K562 (cell line): ENCODE results near the gene RREB1. TPM values are rescaled to one million over a fixed set of nuclear protein-coding genes. Genes with fewer than 3 reads are reported as not detected.

Source experiments
- ARID3A ChIP-seq: IDR thresholded peaks from 2 replicates; pipeline ENCODE4 v1.6.1; 2012; ENCODE audit warnings: low read depth, low read length, improper control_type of control experiment, borderline replicate concordance
- CCNT2 ChIP-seq: IDR thresholded peaks from 2 replicates; pipeline ENCODE4 v1.6.1; 2011; ENCODE audit warnings: borderline replicate concordance, low read depth, mild to moderate bottlenecking, moderate library complexity, mixed read lengths, low read length; ENCODE audit not compliant: insufficient read length; ENCODE audit errors: extremely low read depth
- CSDE1 ChIP-seq, 2 experiments: fragments of 450-650 bp; IDR thresholded peaks; 2 replicates each; pipeline ENCODE4 v1.6.1; 2016; ENCODE audit warnings: mild to moderate bottlenecking in 1 of 2
- CTCF ChIP-seq, 3 experiments: IDR thresholded peaks in 2 of 3; conservative IDR thresholded peaks in 1 of 3; 2 replicates each; pipeline ENCODE4 v1.5.1; 2011 to 2012; ENCODE audit warnings: low read length in 3 of 3, mild to moderate bottlenecking in 3 of 3, control low read depth in 2 of 3, improper control_type of control experiment in 1 of 3, inconsistent platforms in 1 of 3, low read depth in 1 of 3, mixed read lengths in 1 of 3, moderate library complexity in 1 of 3; ENCODE audit not compliant: insufficient read depth in 2 of 3
- E2F6 ChIP-seq, 2 experiments: IDR thresholded peaks; 2 replicates each; pipeline ENCODE4 v1.6.1; 2011; ENCODE audit warnings: borderline replicate concordance in 1 of 2, control low read depth in 1 of 2, low read depth in 1 of 2, low read length in 1 of 2, mild to moderate bottlenecking in 1 of 2, mixed read lengths in 1 of 2, moderate library complexity in 1 of 2; ENCODE audit not compliant: insufficient read depth in 1 of 2, insufficient read length in 1 of 2, poor library complexity in 1 of 2, severe bottlenecking in 1 of 2; ENCODE audit errors: extremely low read depth in 1 of 2
- ERF ChIP-seq: fragments of 450-650 bp; formaldehyde crosslinking; IDR thresholded peaks from 2 replicates; pipeline ENCODE4 v1.4.0; 2020; ENCODE audit warnings: mild to moderate bottlenecking, mixed read lengths
- ID3 ChIP-seq, 2 experiments: fragments of 250-450 bp in 1 of 2; fragments of 450-650 bp in 1 of 2; sonication (Bioruptor Pico) in 1 of 2; IDR thresholded peaks; 2 replicates each; pipeline versions ENCODE4 v1.6.1 to v1.8.0; 2016 to 2021; ENCODE audit warnings: mild to moderate bottlenecking in 2 of 2, moderate library complexity in 2 of 2, missing compliant biosample characterization in 1 of 2, missing genetic modification characterization in 1 of 2
- KLF13 ChIP-seq: fragments of 450-650 bp; IDR thresholded peaks from 2 replicates; pipeline ENCODE4 v1.6.1; 2016; ENCODE audit warnings: missing genetic modification characterization, low read depth, mild to moderate bottlenecking, missing compliant biosample characterization, moderate library complexity, borderline replicate concordance
- MLLT1 ChIP-seq, 2 experiments: fragments of 450-650 bp; IDR thresholded peaks; 2 replicates each; pipeline ENCODE4 v1.6.1; 2016
- ZFP1 ChIP-seq: fragments of 450-650 bp; formaldehyde crosslinking; IDR thresholded peaks from 2 replicates; pipeline ENCODE4 v1.4.0; 2020; ENCODE audit warnings: mild to moderate bottlenecking, mixed read lengths
- ZNF311 ChIP-seq: fragments of 250-450 bp; sonication (Bioruptor Pico); IDR thresholded peaks from 2 replicates; pipeline ENCODE4 v1.4.0; 2020; ENCODE audit warnings: mild to moderate bottlenecking, moderate library complexity
- ZNF395 ChIP-seq: fragments of 200-800 bp; sonication (Bioruptor generic); IDR thresholded peaks from 2 replicates; pipeline ENCODE4 v1.6.1; 2017; ENCODE audit warnings: missing genetic modification characterization, missing compliant biosample characterization
- ZNF707 ChIP-seq: fragments of 250-450 bp; sonication (Bioruptor Pico); conservative IDR thresholded peaks from 2 replicates; pipeline ENCODE4 v1.8.0; 2022; ENCODE audit warnings: inconsistent platforms, mild to moderate bottlenecking, moderate library complexity
- polyA plus RNA-seq, 8 experiments: library from polyadenylated mRNA; depleted of rRNA in 4 of 8; stranded (reverse) in 5 of 8; unstranded in 3 of 8; fragments of >200 nt; fragmentation: Nextera tagmentation in 2 of 8; fragmentation: Illumina TruSeq in 1 of 8; extraction: Ambion mirVana in 2 of 8; extraction: Trizol in 1 of 8; gene quantifications; 2 replicates each; pipeline versions ENCODE4 v1.2.1 to v1.2.3, GENCODE V29; 2011 to 2014; ENCODE audit warnings: inconsistent platforms in 1 of 8, missing spikeins in 1 of 8
- total RNA-seq, 7 experiments: library from RNA; depleted of rRNA in 6 of 7; stranded (reverse); fragments of >200 nt in 6 of 7; fragmentation: Illumina TruSeq in 2 of 7; extraction: Trizol in 2 of 7; gene quantifications; 2 replicates each; pipeline versions ENCODE4 v1.2.1 to v1.2.3, GENCODE V29; 2011 to 2021; ENCODE audit warnings: low replicate concordance in 1 of 7

The RREB1 gene
- total and polyA plus RNA-seq, 9 of the 15 experiments (the other 6 are each of a cell fraction or from before 2014, with no cell fraction given): 3.3 to 64.2 (median 19.3) TPM

- TF ChIP-seq E2F6 (IDR thresholded peaks at IDR 0.05; ENCODE audit: borderline replicate concordance in 1 of 2, extremely low read depth in 1 of 2, insufficient read depth in 1 of 2, insufficient read length in 1 of 2, low read depth in 1 of 2, low read length in 1 of 2, poor library complexity in 1 of 2, severe bottlenecking in 1 of 2) (peak in 1 of 2 experiments; percentile 38), ZNF395 (CRISPR knock-in tag) (peak; percentile 92), ZNF311 (CRISPR knock-in tag) (peak; percentile 85), MLLT1 (IDR thresholded peaks at IDR 0.05) (peak in 1 of 2 experiments; percentile 52; a peak in 2 of 4 replicates), KLF13 (peak; percentile 16; the same call in 1 of the 2 replicates), CSDE1 (IDR thresholded peaks at IDR 0.05) (no peak), ID3 (CRISPR knock-in tag; IDR thresholded peaks at IDR 0.05) (no peak), ID3 (tag; IDR thresholded peaks at IDR 0.05) (peak; percentile 58; the same call in 1 of the 2 replicates), CCNT2 (no peak), CTCF (IDR thresholded peaks at IDR 0.05 in 2 of 3, conservative IDR thresholded peaks at IDR 0.05 in 1 of 3; ENCODE audit: insufficient read depth in 2 of 3, low read depth in 1 of 3, low read length in 3 of 3) (0 out of 6 replicates have a peak, but pooled peaks of 1 of the 3 experiments have one; percentile 5), ARID3A (no peak), ZNF707 (CRISPR knock-in tag) (no peak), ZFP1 (CRISPR knock-in tag) (no peak), ERF (CRISPR knock-in tag) (0 out of 2 replicates have a peak, but pooled peaks have one; percentile 19)
Measured at GRCh38 chr6:7145885-7146828, 38.4 kb downstream of the RREB1 start (continued).
